Dedifferentiated amniotic fluid mesenchymal stem cell (primary cell): Measurements from ENCODE around the gene PSPN.
"Not testable (repeated sequence)": the region's sequence is repeated elsewhere in the genome, so short reads cannot be mapped to it uniquely, and the experiment has no call there.

Source experiments
- DNase-seq: peaks from one replicate; pipeline ENCODE4 v3.0.0-alpha.2; 2016; ENCODE audit errors: extremely low spot score

PSPN gene

DNA sequence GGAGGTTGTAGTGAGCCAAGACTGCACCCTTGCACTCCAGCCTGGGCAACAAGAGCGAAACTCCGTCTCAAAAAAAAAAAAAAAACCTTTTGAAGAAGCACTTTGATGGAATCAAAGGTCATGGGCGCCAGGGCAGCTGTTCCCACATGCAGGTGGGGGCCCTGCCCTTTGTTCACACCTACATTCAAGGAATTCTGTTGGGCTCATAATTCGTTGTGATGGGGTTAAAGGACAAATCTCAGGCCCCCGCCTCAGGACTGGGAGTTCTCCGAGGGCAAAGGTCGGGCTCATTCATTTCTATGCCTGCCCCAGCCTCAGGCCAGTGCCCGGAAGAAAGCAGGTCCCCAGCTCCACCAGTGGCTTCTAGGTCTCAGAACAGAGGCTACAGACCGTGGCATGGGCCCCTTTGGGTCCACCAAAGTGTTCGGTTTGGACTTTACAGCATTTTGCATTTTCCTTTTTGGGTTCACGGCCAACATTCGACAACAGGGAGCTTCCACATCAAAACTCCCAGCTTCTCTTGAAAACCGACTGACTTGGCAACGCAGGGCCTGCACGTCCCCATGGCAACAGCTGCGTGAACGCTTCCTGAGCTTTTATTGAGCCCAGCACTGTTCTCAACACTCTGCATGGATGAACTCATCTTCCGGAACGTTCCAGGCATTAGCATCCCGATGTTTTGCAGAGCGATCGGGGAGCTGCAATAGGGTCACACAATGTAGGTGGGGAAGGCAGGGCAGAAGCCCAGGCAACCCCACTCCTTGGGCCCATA, 27.3 kb upstream of the PSPN start:
- no peak for DNase-seq

DNA sequence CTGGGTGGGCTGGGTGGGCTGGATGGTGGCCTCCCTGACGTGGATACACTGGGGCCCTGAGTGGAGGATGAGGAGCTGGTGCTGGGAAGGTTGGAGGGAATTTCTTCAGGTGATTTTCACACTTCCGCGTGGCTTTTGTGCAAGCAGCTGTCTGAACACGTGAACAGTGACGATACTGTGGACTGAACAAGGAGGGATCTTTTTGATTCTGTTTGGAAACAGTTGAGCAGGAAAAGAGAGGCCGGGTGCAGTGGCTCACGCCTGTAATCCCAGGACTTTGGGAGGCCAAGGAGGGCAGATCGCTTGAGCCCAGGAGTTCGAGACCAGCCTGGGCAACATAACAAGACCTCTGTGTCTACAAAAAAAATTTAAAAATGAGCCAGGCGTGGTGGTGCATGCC, 26.3 kb upstream of the PSPN start:
- DNase-seq, result no peak

GRCh38 chr19:6400062-6400944, 24.6 kb upstream of the PSPN start:
- DNase-seq, result not testable (repeated sequence)

DNA sequence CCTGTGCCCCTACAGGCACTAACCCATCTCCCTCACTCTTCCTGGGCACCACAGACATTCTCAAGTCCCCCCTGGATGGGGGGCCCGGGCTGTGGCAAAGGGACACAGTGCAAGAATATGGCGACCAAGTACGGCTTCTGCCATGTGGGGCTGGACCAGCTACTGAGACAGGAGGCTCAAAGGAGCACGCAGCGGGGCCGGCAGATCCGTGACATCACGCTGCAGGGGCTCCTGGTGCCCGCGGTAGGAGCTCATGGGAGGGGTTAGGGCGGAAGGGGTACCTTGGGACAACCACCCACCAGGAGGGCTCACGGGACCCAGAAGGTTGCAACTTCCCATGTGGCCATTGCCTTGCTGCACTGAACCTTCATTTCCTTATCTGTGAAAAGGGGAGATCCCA, 20.6 kb upstream of the PSPN start:
- no peak for DNase-seq

DNA sequence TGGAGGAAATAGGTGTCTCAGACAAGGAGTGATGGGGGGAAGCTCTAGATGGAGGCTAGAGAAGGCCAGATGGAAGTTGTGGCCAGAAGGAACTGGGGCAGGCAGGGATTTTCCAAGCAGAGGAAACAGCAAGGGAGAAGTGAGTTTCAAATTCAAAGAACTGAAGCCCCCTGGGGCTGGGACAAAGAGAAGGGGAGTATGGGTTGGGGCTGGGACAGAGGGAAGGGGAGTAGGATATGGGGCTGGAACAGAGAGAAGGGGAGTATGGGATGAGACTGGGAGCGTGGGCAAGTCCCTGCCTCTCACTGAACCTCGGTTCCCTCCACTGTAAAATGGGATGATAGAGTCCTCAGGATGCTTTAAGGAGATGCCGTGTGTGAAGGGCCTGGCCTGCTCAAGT, 19.1 kb upstream of the PSPN start:
- DNase-seq, result no peak

DNA sequence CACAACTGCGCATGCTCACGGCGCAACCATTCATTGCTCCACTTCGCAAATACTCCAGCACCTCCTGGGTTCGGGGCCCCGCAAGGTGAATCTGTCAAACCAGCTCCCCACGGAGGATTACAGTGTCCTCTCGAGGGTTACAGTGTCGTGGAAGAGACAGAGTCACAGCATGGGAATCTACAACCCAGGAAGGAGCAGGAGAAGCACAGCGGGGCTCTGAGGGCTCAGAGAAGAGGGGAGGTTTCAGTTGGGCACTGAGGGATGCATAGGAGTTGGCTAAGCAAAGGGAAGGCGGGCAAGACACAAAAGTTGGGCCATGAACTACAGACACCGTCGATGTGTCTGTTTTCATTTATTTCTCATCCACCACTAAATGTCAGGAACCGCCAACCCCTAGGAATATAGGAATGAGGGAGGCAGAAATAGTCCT, 18.3 kb upstream of the PSPN start:
- DNase-seq, result no peak

- peak; percentile 94 for DNase-seq
These were observed 17.6 kb upstream of the PSPN start, which contains the start of gene GTF2F1 for GRCh38 chr19:6393074-6393982. Gene GTF2F1, minus strand, starts transcription at chr19:6393164. Its CDS starts 169 bp downstream, at chr19:6392995.

DNA sequence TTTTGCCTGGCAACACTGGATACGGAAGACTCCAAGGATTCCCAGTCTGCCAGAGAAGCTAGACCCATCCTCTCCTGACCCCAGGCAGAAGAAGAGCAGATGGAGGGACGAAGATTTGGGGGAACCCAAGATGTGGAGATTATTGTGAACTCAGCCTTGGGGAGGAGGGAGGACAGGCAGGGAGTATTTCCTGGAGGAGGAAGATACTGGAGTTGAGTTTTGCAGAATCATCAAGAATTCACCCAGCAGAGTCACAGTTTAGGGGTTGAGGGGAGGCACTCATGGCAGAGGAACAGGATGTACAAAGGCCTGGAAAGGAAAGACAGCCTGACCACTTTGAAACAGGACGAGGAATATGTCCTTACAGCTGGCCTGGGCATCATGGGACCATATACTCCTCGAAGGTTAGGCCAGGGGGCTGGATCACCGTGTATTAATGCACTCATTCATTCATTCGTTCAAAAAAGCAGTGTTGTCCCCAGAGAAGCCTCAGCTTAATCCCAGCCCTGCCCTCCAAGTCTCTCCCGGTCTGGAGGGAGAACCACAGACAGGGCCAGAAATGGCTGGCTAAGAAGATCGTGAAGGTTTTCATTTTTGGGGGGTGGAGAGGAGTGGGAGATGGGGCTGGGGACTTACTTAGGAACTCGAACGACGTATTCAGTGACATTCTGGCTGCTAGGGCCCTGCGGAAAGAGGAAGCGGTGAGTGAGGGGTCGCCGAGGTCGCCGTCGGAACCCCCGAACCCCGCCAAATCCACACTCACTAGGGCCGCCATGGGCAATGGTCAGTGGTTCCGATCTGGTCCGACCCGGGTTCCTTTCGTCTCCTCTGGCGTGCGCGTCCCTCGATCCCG, 16.7 kb upstream of the PSPN start:
- DNase-seq, result no peak

GRCh38 chr19:6387372-6387771, 11.6 kb upstream of the PSPN start:
- DNase-seq, result no peak

DNA sequence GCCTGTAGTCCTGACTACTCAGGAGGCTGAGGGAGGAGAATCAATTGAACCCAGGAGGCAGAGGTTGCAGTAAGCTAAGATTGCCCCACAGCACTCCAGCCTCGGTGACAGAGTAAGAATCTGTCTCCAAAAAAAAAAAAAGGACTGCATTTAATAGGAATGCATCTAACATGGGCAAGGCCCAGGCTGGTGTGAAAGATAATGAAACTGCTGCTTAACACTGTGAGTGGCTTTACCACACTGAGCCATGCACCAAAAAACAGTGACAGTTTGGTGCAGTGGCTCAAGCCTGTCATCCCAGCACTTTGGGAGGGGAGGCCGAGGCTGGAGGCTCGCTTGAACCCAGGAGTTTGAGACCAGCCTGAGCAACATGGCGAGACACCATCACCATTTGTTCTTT, 8.6 kb upstream of the PSPN start:
- no peak for DNase-seq

GRCh38 chr19:6383188-6383587, 7.5 kb upstream of the PSPN start:
- no peak for DNase-seq

DNA sequence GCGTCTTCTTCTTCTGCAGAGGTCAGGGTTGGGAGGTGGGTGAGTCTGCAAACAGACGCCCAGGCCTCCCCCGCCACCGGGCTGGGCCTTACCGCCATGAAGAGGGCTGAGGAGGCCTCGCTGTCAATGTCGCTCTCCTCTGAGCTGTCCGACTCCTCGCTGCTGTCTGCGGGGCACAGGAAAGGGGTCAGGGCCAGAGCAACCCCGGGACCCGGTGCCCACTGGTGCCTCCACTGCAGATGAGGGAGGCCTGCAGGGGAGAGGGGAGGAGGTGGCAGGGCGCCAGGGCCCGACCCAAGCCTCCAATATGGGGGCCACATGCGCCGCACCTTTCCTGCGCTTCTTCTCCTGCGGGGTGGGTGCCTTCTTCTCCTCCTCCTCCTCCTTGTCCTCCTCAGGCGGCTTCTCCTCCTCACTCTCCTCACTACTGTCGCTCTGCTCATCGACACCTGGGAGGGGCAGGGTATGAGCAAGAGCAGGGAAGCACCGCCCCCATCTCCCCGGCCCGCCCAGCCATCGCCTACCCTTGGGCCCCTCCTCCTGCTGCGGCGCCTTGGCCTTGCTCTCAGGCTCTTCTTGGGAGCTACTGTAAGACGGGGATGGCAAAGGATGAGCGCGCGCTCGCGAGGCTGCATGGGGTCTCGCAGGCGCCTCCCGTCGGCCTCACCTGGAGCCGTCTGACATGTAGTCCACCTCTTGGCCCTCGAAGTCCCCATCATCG, 5.5 kb upstream of the PSPN start:
- no peak for DNase-seq

GRCh38 chr19:6379744-6380143, 4.0 kb upstream of the PSPN start:
- no peak for DNase-seq

GRCh38 chr19:6378486-6378885, 2.8 kb upstream of the PSPN start:
- DNase-seq, result no peak

DNA sequence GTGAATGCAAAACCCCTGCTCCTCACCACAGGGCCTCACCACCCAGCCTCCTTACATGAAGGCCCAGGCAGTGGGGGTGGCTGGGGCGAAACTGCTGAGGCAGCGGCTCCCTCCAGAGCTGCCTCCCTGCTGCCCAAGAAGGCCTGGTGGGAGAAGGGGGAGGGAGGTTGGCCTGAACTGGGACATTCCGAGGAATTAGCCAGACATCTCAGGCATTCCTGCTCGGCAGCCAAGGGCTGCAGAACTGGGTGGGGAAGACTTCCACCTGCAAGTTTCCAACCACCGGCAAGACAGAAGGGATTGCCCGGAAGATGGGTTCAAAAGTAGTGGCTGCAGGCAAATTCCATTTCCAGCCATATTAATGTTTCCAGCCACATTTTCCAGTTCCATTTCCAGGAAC, 2.3 kb upstream of the PSPN start:
- DNase-seq, result peak; percentile 46

DNA sequence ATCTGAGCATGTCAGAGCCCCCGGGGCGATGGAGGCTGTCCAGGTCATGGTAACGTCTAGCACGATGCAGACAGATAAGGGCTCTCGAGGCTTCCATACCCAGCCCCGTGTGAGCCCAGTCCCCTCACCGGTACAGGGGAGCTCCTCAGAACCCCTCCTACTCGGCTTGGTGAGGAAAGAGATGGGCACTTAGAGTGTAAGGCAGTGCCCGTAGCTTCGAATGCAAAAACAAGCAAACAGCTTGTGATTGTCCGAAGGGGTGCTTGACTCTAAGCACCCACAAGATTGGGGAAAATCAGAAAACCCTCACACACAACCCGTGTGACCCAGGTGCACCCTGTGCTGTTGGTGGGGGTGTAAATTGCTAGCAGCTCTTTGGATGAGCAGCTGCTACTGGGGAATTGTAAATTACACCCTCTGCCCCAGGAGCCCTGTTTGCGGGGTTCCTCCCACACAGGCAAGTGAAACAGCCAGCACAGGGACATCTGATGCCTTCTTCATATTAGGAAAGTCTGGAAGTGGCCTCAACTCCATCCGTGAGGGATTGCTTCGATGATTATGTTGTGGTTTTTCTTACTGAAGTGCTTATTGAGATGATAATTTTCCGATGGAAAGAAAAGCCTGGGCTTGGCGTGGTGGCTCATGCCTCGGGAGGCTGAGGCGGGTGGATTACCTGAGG, 918 bp upstream of the PSPN start:
- DNase-seq, result no peak

- DNase-seq, result no peak
These were observed 872 bp downstream of the PSPN start for GRCh38 chr19:6374711-6375410.

- DNase-seq, result no peak
These were observed 1.5 kb downstream of the PSPN start for GRCh38 chr19:6374161-6374709.

- DNase-seq, result no peak
These were observed 2.0 kb downstream of the PSPN start for GRCh38 chr19:6373813-6374108.
